K562 (cell line): Measurements from ENCODE around the gene SLC7A4. TPM values are rescaled to one million over a fixed set of nuclear protein-coding genes. Genes with fewer than 3 reads are reported as not detected.
A peak's percentile ranks its signal among the peaks of the same experiment; 100 is the strongest.

Source experiments
- CSDE1 ChIP-seq, 2 experiments: fragments of 450-650 bp; IDR thresholded peaks; 2 replicates each; pipeline ENCODE4 v1.6.1; 2016; ENCODE audit warnings: mild to moderate bottlenecking in 1 of 2
- DNMT1 ChIP-seq: fragments of 450-650 bp; IDR thresholded peaks from 2 replicates; pipeline ENCODE4 v1.6.1; 2016; ENCODE audit warnings: antibody characterized with exemption, mild to moderate bottlenecking
- E2F4 ChIP-seq: sonication (generic); formaldehyde crosslinking; IDR thresholded peaks from 2 replicates; pipeline ENCODE4 v1.8.0; 2022; ENCODE audit warnings: mild to moderate bottlenecking, low read depth, missing genetic modification reagents
- ELF1 ChIP-seq: fragments of 200-800 bp; sonication (Bioruptor generic); IDR thresholded peaks from 2 replicates; pipeline ENCODE4 v1.6.1; 2016; ENCODE audit warnings: missing genetic modification characterization, missing compliant biosample characterization
- ETV1 ChIP-seq: fragments of 450-650 bp; conservative IDR thresholded peaks from 2 replicates; pipeline ENCODE4 v1.6.1; 2016; ENCODE audit warnings: missing genetic modification characterization, control low read depth, low read depth, missing compliant biosample characterization
- HOXB6 ChIP-seq: fragments of 250-450 bp; sonication (Bioruptor Pico); IDR thresholded peaks from 2 replicates; pipeline ENCODE4 v1.5.1; 2022; ENCODE audit warnings: mild to moderate bottlenecking, borderline replicate concordance
- IRF2 ChIP-seq: sonication (generic); formaldehyde crosslinking; IDR thresholded peaks from 2 replicates; pipeline ENCODE4 v1.8.1; 2022; ENCODE audit warnings: mild to moderate bottlenecking, missing genetic modification reagents
- NR1H2 ChIP-seq: sonication (generic); formaldehyde crosslinking; IDR thresholded peaks from 2 replicates; pipeline ENCODE4 v1.4.0; 2020; ENCODE audit warnings: mild to moderate bottlenecking, missing genetic modification reagents
- RAD51 ChIP-seq: fragments of 450-650 bp; IDR thresholded peaks from 2 replicates; pipeline ENCODE4 v1.7.1; 2016; ENCODE audit warnings: low read depth, mild to moderate bottlenecking, borderline replicate concordance
- SIX5 ChIP-seq, 2 experiments: IDR thresholded peaks; 2 replicates each; pipeline ENCODE4 v1.6.1; 2011; ENCODE audit warnings: low read length in 2 of 2, borderline replicate concordance in 1 of 2, low read depth in 1 of 2, mild to moderate bottlenecking in 1 of 2, moderate library complexity in 1 of 2; ENCODE audit not compliant: insufficient read depth in 1 of 2
- SMAD1 ChIP-seq: fragments of 150-350 bp; IDR thresholded peaks from 2 replicates; pipeline ENCODE4 v1.6.1; 2014; ENCODE audit warnings: low read length, low read depth; ENCODE audit not compliant: partially characterized antibody
- SNAPC5 ChIP-seq: fragments of 250-450 bp; sonication (Bioruptor Pico); IDR thresholded peaks from 2 replicates; pipeline ENCODE4 v1.8.0; 2021; ENCODE audit warnings: moderate library complexity, mild to moderate bottlenecking, inconsistent platforms
- TAL1 ChIP-seq: fragments of 450-650 bp; IDR thresholded peaks from 2 replicates; pipeline ENCODE4 v1.6.1; 2016; ENCODE audit warnings: mild to moderate bottlenecking
- USF2 ChIP-seq: sonication (generic); formaldehyde crosslinking; IDR thresholded peaks from 2 replicates; pipeline ENCODE4 v1.5.0; 2020; ENCODE audit warnings: missing genetic modification reagents
- XRCC3 ChIP-seq: fragments of 450-650 bp; IDR thresholded peaks from 2 replicates; pipeline ENCODE4 v1.6.1; 2017; ENCODE audit warnings: mild to moderate bottlenecking, moderate library complexity
- ZBTB33 ChIP-seq: sonication (generic); formaldehyde crosslinking; IDR thresholded peaks from 2 replicates; pipeline ENCODE4 v1.8.1; 2023; ENCODE audit warnings: mild to moderate bottlenecking, missing genetic modification reagents
- ZBTB34 ChIP-seq: fragments of 250-450 bp; sonication (Bioruptor Pico); IDR thresholded peaks from 2 replicates; pipeline ENCODE4 v1.8.0; 2021; ENCODE audit warnings: mild to moderate bottlenecking, moderate library complexity
- ZBTB7A ChIP-seq: IDR thresholded peaks from 2 replicates; pipeline ENCODE4 v1.6.1; 2011; ENCODE audit warnings: low read depth, mild to moderate bottlenecking, low read length, moderate library complexity, borderline replicate concordance; ENCODE audit not compliant: control insufficient read depth
- ZBTB9 ChIP-seq: fragments of 450-650 bp; formaldehyde crosslinking; IDR thresholded peaks from 2 replicates; pipeline ENCODE4 v1.4.0; 2020; ENCODE audit warnings: mild to moderate bottlenecking, moderate library complexity
- ZNF224 ChIP-seq: sonication (generic); formaldehyde crosslinking; IDR thresholded peaks from 2 replicates; pipeline ENCODE4 v1.8.0; 2022; ENCODE audit warnings: mild to moderate bottlenecking, missing genetic modification reagents
- ZNF24 ChIP-seq: fragments of 450-650 bp; IDR thresholded peaks from 2 replicates; pipeline ENCODE4 v1.6.1; 2016
- ZNF644 ChIP-seq: fragments of 200-800 bp; sonication (Bioruptor generic); IDR thresholded peaks from 2 replicates; pipeline ENCODE4 v1.6.1; 2016; ENCODE audit warnings: low read depth, missing genetic modification characterization, missing compliant biosample characterization
- polyA plus RNA-seq, 8 experiments: library from polyadenylated mRNA; depleted of rRNA in 4 of 8; stranded (reverse) in 5 of 8; unstranded in 3 of 8; fragments of >200 nt; fragmentation: Nextera tagmentation in 2 of 8; fragmentation: Illumina TruSeq in 1 of 8; extraction: Ambion mirVana in 2 of 8; extraction: Trizol in 1 of 8; gene quantifications; 2 replicates each; pipeline versions ENCODE4 v1.2.1 to v1.2.3, GENCODE V29; 2011 to 2014; ENCODE audit warnings: inconsistent platforms in 1 of 8, missing spikeins in 1 of 8
- total RNA-seq, 7 experiments: library from RNA; depleted of rRNA in 6 of 7; stranded (reverse); fragments of >200 nt in 6 of 7; fragmentation: Illumina TruSeq in 2 of 7; extraction: Trizol in 2 of 7; gene quantifications; 2 replicates each; pipeline versions ENCODE4 v1.2.1 to v1.2.3, GENCODE V29; 2011 to 2021; ENCODE audit warnings: low replicate concordance in 1 of 7

Gene SLC7A4
- total and polyA plus RNA-seq, 9 of the 15 experiments (the other 6 are each of a cell fraction or from before 2014, with no cell fraction given) = not detected

GRCh38 chr22:20997536-20998257 lies 34.7 kb downstream of the SLC7A4 start (continued):
- no peak for TF ChIP-seq ZBTB34 (CRISPR knock-in tag)
- no peak for TF ChIP-seq ZNF224
- TF ChIP-seq IRF2 (CRISPR knock-in tag) = no peak
- no peak for TF ChIP-seq USF2 (CRISPR knock-in tag)
- no peak for TF ChIP-seq SNAPC5 (CRISPR knock-in tag)
- TF ChIP-seq ZBTB33 = no peak
- no peak for TF ChIP-seq SIX5 (IDR thresholded peaks at IDR 0.05; ENCODE audit: borderline replicate concordance in 1 of 2, insufficient read depth in 1 of 2, low read depth in 1 of 2, low read length in 2 of 2)
- no peak for TF ChIP-seq NR1H2
- no peak for TF ChIP-seq RAD51
- TF ChIP-seq ZBTB7A = no peak
- no peak for TF ChIP-seq DNMT1
- peak; percentile 55 for TF ChIP-seq SMAD1
- no peak for TF ChIP-seq CSDE1 (IDR thresholded peaks at IDR 0.05)
- peak; percentile 88; the same call in 1 of the 2 replicates for TF ChIP-seq HOXB6
- no peak for TF ChIP-seq E2F4 (CRISPR knock-in tag)
- no peak for TF ChIP-seq ELF1
- no peak for TF ChIP-seq ETV1
- TF ChIP-seq XRCC3 = no peak
- no peak for TF ChIP-seq ZNF644 (tag)
- TF ChIP-seq ZBTB9 = no peak
- TF ChIP-seq TAL1 = no peak
- TF ChIP-seq ZNF24 = no peak
